HG02970 (cell line): ENCODE results near the gene TFAP2A.

Source experiments
- ATAC-seq: cut with Tn5 transposase; IDR thresholded peaks from one replicate; pipeline ENCODE4 v1.9.1; 2021; ENCODE audit warnings: mild to moderate bottlenecking, moderate library complexity, moderate number of reproducible peaks; ENCODE audit not compliant: unreplicated experiment, low FRiP score

The TFAP2A gene

DNA sequence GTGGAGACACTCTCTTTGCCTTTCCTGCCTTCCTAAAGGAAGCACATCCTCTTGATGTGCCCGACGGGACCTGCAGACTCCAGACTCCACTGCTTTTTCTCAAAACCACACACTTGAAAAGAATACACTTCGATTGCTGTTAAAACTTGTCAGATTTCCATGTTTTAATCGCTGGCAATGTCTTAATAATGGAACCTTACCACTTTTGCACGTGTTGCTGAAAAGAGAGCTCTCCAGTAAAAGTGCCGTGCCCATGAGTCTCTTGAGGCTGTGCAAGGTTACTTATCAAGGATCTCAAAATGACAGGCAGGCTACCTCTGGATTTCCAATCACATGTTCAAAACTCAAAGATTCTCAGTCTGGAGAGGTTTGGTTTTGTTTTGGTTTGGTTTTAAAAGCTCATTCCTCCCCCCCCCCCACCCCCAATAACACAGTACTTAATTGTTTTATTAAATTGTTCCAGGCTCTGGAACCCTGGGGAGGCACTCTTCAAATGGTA is 12.0 kb upstream of the TFAP2A start:
- no peak for ATAC-seq

- no peak for ATAC-seq
Measured at GRCh38 chr6:10425975-10426780, 11.3 kb upstream of the TFAP2A start.

DNA sequence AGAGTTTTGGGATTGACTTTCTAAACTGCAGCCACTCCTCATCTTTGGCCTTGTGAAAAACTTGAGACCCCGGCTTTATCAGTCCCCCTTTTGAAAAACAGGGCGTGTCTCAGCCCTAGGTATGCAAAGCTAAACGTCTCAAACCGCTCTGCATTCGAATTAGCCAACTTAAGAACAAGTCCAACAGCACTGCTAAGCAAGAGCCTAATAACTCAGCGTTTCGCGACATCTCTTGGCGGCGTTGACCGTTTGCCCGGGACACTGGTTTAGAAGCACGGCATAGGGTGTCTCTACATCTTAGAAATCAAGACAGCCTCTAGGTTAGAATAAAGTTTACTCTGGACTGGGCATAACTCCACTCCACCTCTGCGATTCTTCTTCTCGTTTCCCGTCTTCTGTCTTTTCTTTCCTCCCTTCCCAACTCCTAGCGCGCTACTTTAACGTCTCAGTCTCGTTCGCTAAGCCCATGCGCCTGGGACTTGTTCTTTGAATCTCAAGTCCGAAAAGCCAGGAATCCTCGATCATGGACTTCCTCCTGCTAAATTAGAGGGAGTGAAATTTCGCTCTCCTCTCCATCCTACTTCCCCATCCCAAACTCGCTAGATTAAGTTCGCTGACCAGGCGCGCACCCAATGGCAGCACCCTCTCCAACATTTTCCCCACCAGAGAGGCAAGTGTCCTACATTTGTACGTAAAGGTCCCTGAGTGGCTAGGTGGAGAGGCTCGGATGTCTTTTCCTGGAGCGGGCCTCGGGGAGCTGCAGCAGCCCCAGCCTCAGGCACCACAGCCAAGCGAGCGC is 10.5 kb upstream of the TFAP2A start:
- ATAC-seq, result no peak

DNA sequence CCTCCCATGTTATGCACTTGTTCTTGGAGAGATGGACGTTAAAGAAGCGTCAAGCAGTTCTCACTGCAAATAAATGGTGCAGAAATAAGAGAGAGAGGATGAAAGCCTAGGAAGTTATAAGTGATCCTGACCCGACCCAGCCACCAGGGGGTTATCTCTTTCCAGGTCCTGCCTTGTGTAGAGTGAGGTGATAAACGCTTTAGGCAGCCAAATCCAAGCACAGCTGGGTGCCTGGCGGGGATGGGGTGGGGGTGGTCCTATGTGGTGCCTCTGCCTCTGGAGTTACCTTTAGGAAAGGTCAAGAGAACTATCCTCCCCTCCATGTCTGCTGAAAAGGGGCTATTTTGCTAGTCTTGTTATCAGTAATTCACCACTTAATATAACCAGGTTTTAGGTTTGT is 9.2 kb upstream of the TFAP2A start:
- ATAC-seq, result no peak

DNA sequence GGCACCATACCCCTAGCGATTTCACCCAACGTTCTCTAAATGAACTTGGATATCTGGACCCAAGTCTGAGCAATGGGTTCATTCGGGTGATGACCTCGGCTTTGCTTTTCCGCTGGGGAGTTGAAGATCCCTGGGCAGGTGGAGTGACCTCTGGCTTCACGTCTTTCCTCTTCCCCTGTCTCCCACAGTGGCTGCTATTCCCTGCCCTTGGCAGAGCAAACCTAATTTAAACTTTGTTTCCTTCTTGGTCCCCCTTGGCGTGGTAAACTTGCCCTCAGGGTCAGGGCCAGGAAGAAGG is 7.8 kb upstream of the TFAP2A start:
- no peak for ATAC-seq

DNA sequence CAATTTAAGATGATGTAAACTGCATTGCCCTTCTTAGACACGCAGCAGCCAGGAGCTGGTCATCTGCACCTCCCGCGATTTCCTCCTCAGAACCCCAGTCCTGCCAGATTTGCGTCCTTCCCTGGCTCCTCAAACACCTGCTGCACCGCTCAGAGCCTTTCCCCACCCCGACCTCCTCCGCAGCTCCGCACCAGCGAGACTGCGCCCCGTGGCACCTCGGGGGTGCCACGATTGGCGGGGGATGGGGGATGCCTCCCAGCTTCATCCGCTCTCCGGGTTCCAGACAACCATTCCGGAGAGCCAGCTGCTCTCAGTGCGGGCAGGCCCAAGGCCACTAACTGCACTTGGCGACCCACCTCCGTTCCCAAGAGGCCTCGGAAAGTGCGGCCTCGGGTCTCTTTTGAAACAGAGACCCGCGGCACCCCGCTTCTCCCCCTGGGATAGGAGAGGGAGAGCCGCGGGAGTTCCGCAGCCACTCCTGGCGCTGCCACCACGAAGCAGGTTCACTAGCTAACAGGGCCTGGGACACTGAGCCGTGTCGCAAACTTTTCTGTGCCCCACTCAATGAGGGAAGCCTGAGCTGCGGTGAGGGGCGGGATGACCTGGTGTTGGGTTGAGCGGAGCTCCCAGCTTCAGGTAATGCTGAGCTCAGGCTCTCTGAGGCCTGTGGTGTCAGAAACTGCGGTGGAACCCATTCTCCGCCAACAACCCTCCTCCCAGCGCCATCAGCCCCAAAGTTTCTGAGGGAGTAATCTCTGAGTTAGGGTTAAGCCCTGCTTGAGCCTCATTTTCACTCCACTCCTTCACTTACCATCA is 7.3 kb upstream of the TFAP2A start:
- no peak for ATAC-seq

- no peak for ATAC-seq
Measured at GRCh38 chr6:10421158-10421920, 6.5 kb upstream of the TFAP2A start.

GRCh38 chr6:10420546-10421157 is 5.8 kb upstream of the TFAP2A start:
- no peak for ATAC-seq

- ATAC-seq, result no peak
Measured at GRCh38 chr6:10419749-10420545, 5.1 kb upstream of the TFAP2A start.

- no peak for ATAC-seq
Measured at GRCh38 chr6:10418862-10419748, 4.2 kb upstream of the TFAP2A start.

- no peak for ATAC-seq
Measured at GRCh38 chr6:10418361-10418861, 3.5 kb upstream of the TFAP2A start.

DNA sequence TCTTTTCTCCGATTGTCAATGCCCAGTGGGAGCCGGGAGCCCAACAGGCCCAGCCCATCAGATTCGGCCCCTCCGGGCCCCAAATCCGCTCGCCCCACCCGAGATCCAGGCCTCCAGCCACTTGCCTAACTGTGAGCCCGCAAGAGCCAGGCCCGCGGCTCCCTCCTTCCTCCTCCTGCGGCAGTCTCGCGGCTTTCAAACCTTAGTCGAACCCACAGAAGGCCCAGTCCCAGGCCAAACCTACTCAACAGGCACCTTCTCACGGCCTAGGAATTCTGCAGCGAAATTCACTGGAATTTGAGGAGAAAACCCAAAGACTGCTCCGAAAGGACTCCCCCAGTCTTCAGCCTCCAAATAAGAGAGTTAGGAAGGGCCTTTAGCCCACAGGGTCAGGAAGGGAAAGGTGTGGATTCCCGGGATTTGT is 2.8 kb upstream of the TFAP2A start:
- ATAC-seq, result no peak

GRCh38 chr6:10416863-10417641 is 2.2 kb upstream of the TFAP2A start:
- ATAC-seq, result no peak

GRCh38 chr6:10416516-10416862 is 1.6 kb upstream of the TFAP2A start:
- no peak for ATAC-seq

- ATAC-seq, result no peak
Measured at GRCh38 chr6:10415617-10416480, 975 bp upstream of the TFAP2A start.
